8988T (cell line): ENCODE data around the gene NBAS.

Experiments
- DNase-seq: peaks from one replicate; pipeline ENCODE4 v3.0.0; 2011

Gene NBAS

GRCh38 chr2:15187702-15188101 is 373.4 kb downstream of the NBAS start:
- DNase-seq, result no peak

- DNase-seq, result no peak
These were observed 375.0 kb downstream of the NBAS start for GRCh38 chr2:15186118-15186517.

GRCh38 chr2:15184491-15184890 is 376.6 kb downstream of the NBAS start:
- no peak for DNase-seq

- no peak for DNase-seq
These were observed 378.9 kb downstream of the NBAS start for GRCh38 chr2:15182275-15182674.

- DNase-seq, result no peak
These were observed 379.9 kb downstream of the NBAS start for GRCh38 chr2:15181092-15181745.

GRCh38 chr2:15180379-15180778 is 380.8 kb downstream of the NBAS start:
- DNase-seq, result no peak

- no peak for DNase-seq
These were observed 382.2 kb downstream of the NBAS start for GRCh38 chr2:15178946-15179345.

GRCh38 chr2:15177103-15177502 is 384.0 kb downstream of the NBAS start:
- no peak for DNase-seq

- no peak for DNase-seq
These were observed 384.5 kb downstream of the NBAS start for GRCh38 chr2:15176604-15177003.

- DNase-seq, result no peak
These were observed 386.6 kb downstream of the NBAS start for GRCh38 chr2:15174567-15174966.

- DNase-seq, result no peak
These were observed 387.6 kb downstream of the NBAS start for GRCh38 chr2:15173501-15173900.

GRCh38 chr2:15172825-15173224 is 388.3 kb downstream of the NBAS start:
- no peak for DNase-seq

GRCh38 chr2:15170070-15170775 is 390.9 kb downstream of the NBAS start:
- no peak for DNase-seq

- DNase-seq, result peak; percentile 66
These were observed 391.6 kb downstream of the NBAS start for GRCh38 chr2:15169326-15170069.

- DNase-seq, result no peak
These were observed 393.0 kb downstream of the NBAS start for GRCh38 chr2:15168116-15168515.

GRCh38 chr2:15166878-15167277 is 394.3 kb downstream of the NBAS start:
- no peak for DNase-seq

- no peak for DNase-seq
These were observed 397.8 kb downstream of the NBAS start for GRCh38 chr2:15163326-15163725.

GRCh38 chr2:15162620-15163019 is 398.5 kb downstream of the NBAS start:
- no peak for DNase-seq

- no peak for DNase-seq
These were observed 400.7 kb downstream of the NBAS start for GRCh38 chr2:15160201-15160991.

GRCh38 chr2:15159751-15160177 is 401.4 kb downstream of the NBAS start:
- no peak for DNase-seq

- no peak for DNase-seq
These were observed 401.9 kb downstream of the NBAS start for GRCh38 chr2:15159206-15159605.

- DNase-seq, result no peak
These were observed 402.6 kb downstream of the NBAS start for GRCh38 chr2:15158532-15158931.

GRCh38 chr2:15158100-15158499 is 403.0 kb downstream of the NBAS start:
- no peak for DNase-seq
